Mucosa of descending colon (tissue), 3 donors: ENCODE measurements around the gene CC2D2B. TPM values are rescaled to one million over a fixed set of nuclear protein-coding genes. Genes with fewer than 3 reads are reported as not detected.
"Not testable (repeated sequence)": the region's sequence is repeated elsewhere in the genome, so short reads cannot be mapped to it uniquely, and the experiment has no call there.

Experiments used
- ATAC-seq: fragments of 200-7000 bp; cut with Tn5 transposase; one replicate; pipeline ENCODE4 v1.9.1; 2020; ENCODE audit warnings: mild to moderate bottlenecking, moderate library complexity
- DNase-seq, 3 donors: peaks; one replicate each; pipeline ENCODE4 v3.0.0-alpha.2; 2020
- H3K36me3 ChIP-seq: fragments of 200-600 bp; one replicate; pipeline ENCODE4 v1.8.0; 2021; ENCODE audit warnings: low read depth, mild to moderate bottlenecking
- H3K4me1 ChIP-seq: fragments of 200-600 bp; one replicate; pipeline ENCODE4 v1.8.0; 2021; ENCODE audit warnings: low read depth, mild to moderate bottlenecking
- H3K4me3 ChIP-seq: fragments of 200-600 bp; one replicate; pipeline ENCODE4 v1.8.0; 2021; ENCODE audit warnings: mild to moderate bottlenecking
- H3K9me3 ChIP-seq: fragments of 200-600 bp; one replicate; pipeline ENCODE4 v1.8.0; 2021; ENCODE audit warnings: mild to moderate bottlenecking
- CTCF ChIP-seq: fragments of 200-600 bp; IDR thresholded peaks from one replicate; pipeline ENCODE4 v1.8.0; 2022; ENCODE audit warnings: antibody characterized with exemption, mild to moderate bottlenecking
- intact Hi-C, 2 donors: fragments of 100-400 bp; cut with DNase I in 1 of 2; cut with micrococcal nuclease in 1 of 2; formaldehyde crosslinking; loops; one replicate each; pipeline versions ENCODE4 v1.11.0 to v1.11.1; 2022; cut with DNase I, micrococcal nuclease
- total RNA-seq, 3 donors: library from RNA; stranded (reverse); fragmentation: NEBNext Ultra II Directional in 2 of 3; extraction: Animal tissue kit (Norgen Biotek cat#: 25700) in 2 of 3; gene quantifications; one replicate each; pipeline versions ENCODE4 v1.2.1 to v1.2.4, GENCODE V29; 2021 to 2023
- donor health status: DM: no; HTN: no; CAD: no; lungs with moderate emphysema.
- donor health status: DM: no; HTN: no; CAD: no.
- donor health status: DM: no; HTN: yes; CAD: no.

Gene CC2D2B
- total RNA-seq, 3 donors from 2014 or later, result 0.41 to 1.7 (median 0.75) TPM

- no peak overlapping the region for H3K4me3 ChIP-seq
- DNase-seq (no peak), ATAC-seq (no peak)
- TF ChIP-seq CTCF, result no peak
- no peaks in the 10 kb centered on the region for H3K9me3 ChIP-seq
- peaks cover 4% of the 10 kb centered on the region for H3K36me3 ChIP-seq
- intact Hi-C loops, result no loop called here
- H3K4me1 ChIP-seq, result peaks cover 12% of the 10 kb centered on the region
Measured at GRCh38 chr10:96046546-96046945, 138.8 kb downstream of the CC2D2B start.

GRCh38 chr10:96047004-96047649 is 139.4 kb downstream of the CC2D2B start:
- H3K36me3 ChIP-seq, result no peaks in the 10 kb centered on the region
- peaks cover 12% of the 10 kb centered on the region for H3K4me1 ChIP-seq
- intact Hi-C loops, result no loop called here
- no peak for TF ChIP-seq CTCF
- ATAC-seq (no peak), DNase-seq (peak in 1 of 3 donors; percentile 9)
- no peak overlapping the region for H3K4me3 ChIP-seq
- no peaks in the 10 kb centered on the region for H3K9me3 ChIP-seq

- H3K4me1 ChIP-seq, result peaks cover 10% of the 10 kb centered on the region
- ATAC-seq, intact Hi-C loops: not testable (repeated sequence)
Measured at GRCh38 chr10:96047925-96048324, 140.2 kb downstream of the CC2D2B start.

GRCh38 chr10:96049340-96049739 is 141.6 kb downstream of the CC2D2B start:
- Histone ChIP-seq H3K4me3 (no peak overlapping the region), H3K36me3 (no peaks in the 10 kb centered on the region), H3K9me3 (no peaks in the 10 kb centered on the region), H3K4me1 (peaks cover 9% of the 10 kb centered on the region)
- intact Hi-C loops, result no loop called here
- no peak for ATAC-seq
- no peak for TF ChIP-seq CTCF
- no peak for DNase-seq

More at GRCh38 chr10:96047925-96048324, 140.2 kb downstream of the CC2D2B start:
- not testable (repeated sequence) for H3K4me3 ChIP-seq, H3K9me3 ChIP-seq, H3K36me3 ChIP-seq, DNase-seq

- ATAC-seq, result no peak
- intact Hi-C loops, result no loop called here
- H3K9me3 ChIP-seq, result no peaks in the 10 kb centered on the region
- H3K36me3 ChIP-seq, result no peaks in the 10 kb centered on the region
- no peaks in the 10 kb centered on the region for H3K4me1 ChIP-seq
- DNase-seq, result no peak
- no peak overlapping the region for H3K4me3 ChIP-seq
- no peak for TF ChIP-seq CTCF
Measured at GRCh38 chr10:96053985-96054384, 146.2 kb downstream of the CC2D2B start.

GRCh38 chr10:96056787-96057186 is 149.0 kb downstream of the CC2D2B start:
- ATAC-seq (no peak), DNase-seq (no peak)
- intact Hi-C loops, result no loop called here
- no peaks in the 10 kb centered on the region for H3K36me3 ChIP-seq
- H3K4me1 ChIP-seq, result no peaks in the 10 kb centered on the region
- no peak for TF ChIP-seq CTCF
- H3K4me3 ChIP-seq, result no peak overlapping the region
- no peaks in the 10 kb centered on the region for H3K9me3 ChIP-seq
